ENCODE measurements around the gene ATP11C. TPM values are rescaled to one million over a fixed set of nuclear protein-coding genes. Genes with fewer than 3 reads are reported as not detected.

Gene ATP11C
- total and polyA plus RNA-seq, 10 of the 15 experiments (the other 5 are each of a cell fraction or from before 2014, with no cell fraction given), result 16.2 to 44.0 (median 24.8) TPM

DNA sequence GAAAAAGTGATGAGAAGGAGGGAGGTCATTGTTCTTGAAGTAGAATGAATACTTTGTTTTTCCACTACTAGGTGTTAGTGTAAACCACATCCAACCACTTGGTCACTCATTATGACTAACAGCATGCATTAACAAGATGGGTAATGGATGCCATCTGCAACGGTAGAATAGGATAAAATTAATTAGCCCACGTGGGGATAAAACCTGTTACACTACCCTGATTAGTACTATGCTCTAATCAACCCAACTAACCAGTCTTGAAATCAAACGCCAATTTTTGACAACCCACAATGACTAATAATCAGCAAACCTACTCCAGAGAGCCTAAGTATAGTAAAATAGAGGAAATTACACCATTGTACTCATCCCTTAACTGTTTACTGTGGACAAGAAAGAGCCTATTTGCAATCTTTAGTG is 131.4 kb downstream of the ATP11C start (continued):
- TF ChIP-seq BHLHE40 (IDR thresholded peaks at IDR 0.05; ENCODE audit: borderline replicate concordance in 1 of 2, low read depth in 2 of 2, low read length in 1 of 2) (peak in 1 of 2 experiments; percentile 20; a peak in 1 of 4 replicates), PML (IDR thresholded peaks at IDR 0.05; ENCODE audit: low read length) (no peak), SMC3 (IDR thresholded peaks at IDR 0.05; ENCODE audit: borderline replicate concordance, low read length) (no peak), WRNIP1 (IDR thresholded peaks at IDR 0.05; ENCODE audit: borderline replicate concordance, low read depth, low read length) (no peak), SREBF1 (IDR thresholded peaks at IDR 0.05; ENCODE audit: low read length) (no peak), SKIL (IDR thresholded peaks at IDR 0.05; ENCODE audit: low read depth, poor library complexity, severe bottlenecking) (no peak), TBL1XR1 (IDR thresholded peaks at IDR 0.05; ENCODE audit: low read depth, low read length) (no peak), YBX1 (IDR thresholded peaks at IDR 0.05) (no peak), MYC (IDR thresholded peaks at IDR 0.05; ENCODE audit: insufficient read depth, insufficient read length, insufficient replicate concordance, low read length, severe bottlenecking) (no peak), GATAD2B (conservative IDR thresholded peaks at IDR 0.05; ENCODE audit: low read depth) (no peak), RFX5 (IDR thresholded peaks at IDR 0.05; ENCODE audit: low read depth, low read length) (no peak), RELB (IDR thresholded peaks at IDR 0.05; ENCODE audit: low read depth) (peak; percentile 41; the same call in 1 of the 2 replicates), POLR2AphosphoS2 (IDR thresholded peaks at IDR 0.05; ENCODE audit: low read depth, low read length) (no peak), EED (IDR thresholded peaks at IDR 0.05; ENCODE audit: low read depth) (no peak), HDAC2 (IDR thresholded peaks at IDR 0.05) (no peak)
- TF ChIP-seq, protein P1, sequence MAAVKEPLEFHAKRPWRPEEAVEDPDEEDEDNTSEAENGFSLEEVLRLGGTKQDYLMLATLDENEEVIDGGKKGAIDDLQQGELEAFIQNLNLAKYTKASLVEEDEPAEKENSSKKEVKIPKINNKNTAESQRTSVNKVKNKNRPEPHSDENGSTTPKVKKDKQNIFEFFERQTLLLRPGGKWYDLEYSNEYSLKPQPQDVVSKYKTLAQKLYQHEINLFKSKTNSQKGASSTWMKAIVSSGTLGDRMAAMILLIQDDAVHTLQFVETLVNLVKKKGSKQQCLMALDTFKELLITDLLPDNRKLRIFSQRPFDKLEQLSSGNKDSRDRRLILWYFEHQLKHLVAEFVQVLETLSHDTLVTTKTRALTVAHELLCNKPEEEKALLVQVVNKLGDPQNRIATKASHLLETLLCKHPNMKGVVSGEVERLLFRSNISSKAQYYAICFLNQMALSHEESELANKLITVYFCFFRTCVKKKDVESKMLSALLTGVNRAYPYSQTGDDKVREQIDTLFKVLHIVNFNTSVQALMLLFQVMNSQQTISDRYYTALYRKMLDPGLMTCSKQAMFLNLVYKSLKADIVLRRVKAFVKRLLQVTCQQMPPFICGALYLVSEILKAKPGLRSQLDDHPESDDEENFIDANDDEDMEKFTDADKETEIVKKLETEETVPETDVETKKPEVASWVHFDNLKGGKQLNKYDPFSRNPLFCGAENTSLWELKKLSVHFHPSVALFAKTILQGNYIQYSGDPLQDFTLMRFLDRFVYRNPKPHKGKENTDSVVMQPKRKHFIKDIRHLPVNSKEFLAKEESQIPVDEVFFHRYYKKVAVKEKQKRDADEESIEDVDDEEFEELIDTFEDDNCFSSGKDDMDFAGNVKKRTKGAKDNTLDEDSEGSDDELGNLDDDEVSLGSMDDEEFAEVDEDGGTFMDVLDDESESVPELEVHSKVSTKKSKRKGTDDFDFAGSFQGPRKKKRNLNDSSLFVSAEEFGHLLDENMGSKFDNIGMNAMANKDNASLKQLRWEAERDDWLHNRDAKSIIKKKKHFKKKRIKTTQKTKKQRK (IDR thresholded peaks at IDR 0.05; ENCODE audit: low read depth, low read length), result no peak
- TF ChIP-seq, protein P2, sequence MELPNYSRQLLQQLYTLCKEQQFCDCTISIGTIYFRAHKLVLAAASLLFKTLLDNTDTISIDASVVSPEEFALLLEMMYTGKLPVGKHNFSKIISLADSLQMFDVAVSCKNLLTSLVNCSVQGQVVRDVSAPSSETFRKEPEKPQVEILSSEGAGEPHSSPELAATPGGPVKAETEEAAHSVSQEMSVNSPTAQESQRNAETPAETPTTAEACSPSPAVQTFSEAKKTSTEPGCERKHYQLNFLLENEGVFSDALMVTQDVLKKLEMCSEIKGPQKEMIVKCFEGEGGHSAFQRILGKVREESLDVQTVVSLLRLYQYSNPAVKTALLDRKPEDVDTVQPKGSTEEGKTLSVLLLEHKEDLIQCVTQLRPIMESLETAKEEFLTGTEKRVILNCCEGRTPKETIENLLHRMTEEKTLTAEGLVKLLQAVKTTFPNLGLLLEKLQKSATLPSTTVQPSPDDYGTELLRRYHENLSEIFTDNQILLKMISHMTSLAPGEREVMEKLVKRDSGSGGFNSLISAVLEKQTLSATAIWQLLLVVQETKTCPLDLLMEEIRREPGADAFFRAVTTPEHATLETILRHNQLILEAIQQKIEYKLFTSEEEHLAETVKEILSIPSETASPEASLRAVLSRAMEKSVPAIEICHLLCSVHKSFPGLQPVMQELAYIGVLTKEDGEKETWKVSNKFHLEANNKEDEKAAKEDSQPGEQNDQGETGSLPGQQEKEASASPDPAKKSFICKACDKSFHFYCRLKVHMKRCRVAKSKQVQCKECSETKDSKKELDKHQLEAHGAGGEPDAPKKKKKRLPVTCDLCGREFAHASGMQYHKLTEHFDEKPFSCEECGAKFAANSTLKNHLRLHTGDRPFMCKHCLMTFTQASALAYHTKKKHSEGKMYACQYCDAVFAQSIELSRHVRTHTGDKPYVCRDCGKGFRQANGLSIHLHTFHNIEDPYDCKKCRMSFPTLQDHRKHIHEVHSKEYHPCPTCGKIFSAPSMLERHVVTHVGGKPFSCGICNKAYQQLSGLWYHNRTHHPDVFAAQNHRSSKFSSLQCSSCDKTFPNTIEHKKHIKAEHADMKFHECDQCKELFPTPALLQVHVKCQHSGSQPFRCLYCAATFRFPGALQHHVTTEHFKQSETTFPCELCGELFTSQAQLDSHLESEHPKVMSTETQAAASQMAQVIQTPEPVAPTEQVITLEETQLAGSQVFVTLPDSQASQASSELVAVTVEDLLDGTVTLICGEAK (IDR thresholded peaks at IDR 0.05; ENCODE audit: borderline replicate concordance), result no peak
- TF ChIP-seq, protein P3, sequence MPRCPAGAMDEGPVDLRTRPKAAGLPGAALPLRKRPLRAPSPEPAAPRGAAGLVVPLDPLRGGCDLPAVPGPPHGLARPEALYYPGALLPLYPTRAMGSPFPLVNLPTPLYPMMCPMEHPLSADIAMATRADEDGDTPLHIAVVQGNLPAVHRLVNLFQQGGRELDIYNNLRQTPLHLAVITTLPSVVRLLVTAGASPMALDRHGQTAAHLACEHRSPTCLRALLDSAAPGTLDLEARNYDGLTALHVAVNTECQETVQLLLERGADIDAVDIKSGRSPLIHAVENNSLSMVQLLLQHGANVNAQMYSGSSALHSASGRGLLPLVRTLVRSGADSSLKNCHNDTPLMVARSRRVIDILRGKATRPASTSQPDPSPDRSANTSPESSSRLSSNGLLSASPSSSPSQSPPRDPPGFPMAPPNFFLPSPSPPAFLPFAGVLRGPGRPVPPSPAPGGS (IDR thresholded peaks at IDR 0.05; ENCODE audit: borderline replicate concordance, insufficient read depth, low read depth, low read length, poor library complexity, severe bottlenecking), result no peak
